GM12878 (cell line): ENCODE data around the gene AGBL5. TPM values are rescaled to one million over a fixed set of nuclear protein-coding genes. Genes with fewer than 3 reads are reported as not detected.

Experiments used
- ATAC-seq: fragments of 200-7000 bp; cut with Tn5 transposase; 3 replicates; pipeline ENCODE4 v1.9.1; 2020; ENCODE audit warnings: mild to moderate bottlenecking, moderate library complexity
- BruUV-seq: library from RNA; stranded (reverse); fragments of 400-500 nt; replicated peaks from 2 replicates; lab custom pipeline; 2021; lab: Mats Ljungman, UMichigan
- CTCF ChIA-PET: fragments of 300-600 bp; sonication (Branson Sonifier 250); formaldehyde crosslinking; extraction: SDS; loops from one replicate; lab custom pipeline; 2021; ENCODE audit warnings: inconsistent platforms; lab: Yijun Ruan, JAX
- POLR2A ChIA-PET: fragments of 350-600 bp; formaldehyde crosslinking; extraction: SDS; loops from one replicate; lab custom pipeline; 2021; ENCODE audit warnings: inconsistent platforms; lab: Charles Lee
- RAD21 ChIA-PET: fragments of 300-600 bp; sonication (Branson Sonifier 250); formaldehyde crosslinking; loops from one replicate; lab custom pipeline; 2023; ENCODE audit warnings: antibody characterized with exemption; ENCODE audit not compliant: unreplicated experiment; lab: Charles Lee
- SMC1A ChIA-PET: fragments of 300-600 bp; sonication (Branson Sonifier 250); formaldehyde crosslinking; loops from one replicate; lab custom pipeline; 2023; ENCODE audit not compliant: unreplicated experiment, uncharacterized antibody; lab: Charles Lee
- DNase-seq: peaks from one replicate; pipeline ENCODE4 v3.0.0-alpha.2; 2011; ENCODE audit warnings: low read depth, low spot score
- FAIRE-seq: peaks from 3 replicates; lab custom pipeline; 2011; peaks lifted over from hg19 to GRCh38; lab: Jason Lieb, UNC
- H2AFZ ChIP-seq: 2 replicates; pipeline ENCODE4 v1.6.0; 2011; ENCODE audit warnings: low read depth, low read length, control low read depth; ENCODE audit not compliant: control insufficient read depth
- H3K27ac ChIP-seq: 2 replicates; pipeline ENCODE4 v1.5.1; 2011; ENCODE audit warnings: control low read depth; ENCODE audit not compliant: control insufficient read depth, insufficient read depth
- H3K27me3 ChIP-seq, 2 experiments: replicated peaks in 1 of 2; 2 replicates each; pipeline versions ENCODE4 v1.6.0 to v1.6.1; 2011; ENCODE audit warnings: low read length in 1 of 2; ENCODE audit not compliant: control insufficient read depth in 2 of 2, insufficient read depth in 2 of 2
- H3K36me3 ChIP-seq, 2 experiments: 2 replicates each; pipeline ENCODE4 v1.5.1; 2011; ENCODE audit warnings: low read length in 1 of 2; ENCODE audit not compliant: control insufficient read depth in 2 of 2, insufficient read depth in 2 of 2
- H3K4me1 ChIP-seq: 2 replicates; pipeline ENCODE4 v1.6.1; 2011; ENCODE audit warnings: mild to moderate bottlenecking, low read length, moderate library complexity, mixed read lengths; ENCODE audit not compliant: control insufficient read depth, insufficient read depth
- H3K4me2 ChIP-seq: 2 replicates; pipeline ENCODE4 v1.6.0; 2011; ENCODE audit warnings: control low read depth; ENCODE audit not compliant: control insufficient read depth, insufficient read depth
- H3K4me3 ChIP-seq: fragments of 200-600 bp; sonication (generic); 2 replicates; pipeline ENCODE4 v1.5.1; 2016
- H3K79me2 ChIP-seq: 2 replicates; pipeline ENCODE4 v1.6.0; 2011; ENCODE audit warnings: low read length; ENCODE audit not compliant: control insufficient read depth, insufficient read depth
- H3K9ac ChIP-seq: 2 replicates; pipeline ENCODE4 v1.8.0; 2011; ENCODE audit warnings: low read length, control low read depth, mixed read lengths; ENCODE audit not compliant: control insufficient read depth, insufficient read depth
- H3K9me3 ChIP-seq: replicated peaks from 3 replicates; pipeline ENCODE4 v1.5.1; 2011; ENCODE audit warnings: mild to moderate bottlenecking, low read length; ENCODE audit not compliant: control insufficient read depth, insufficient read depth
- H4K20me1 ChIP-seq: 2 replicates; pipeline ENCODE4 v1.6.0; 2011; ENCODE audit not compliant: control insufficient read depth, insufficient read depth
- MEF2A ChIP-seq: IDR thresholded peaks from 2 replicates; pipeline ENCODE4 v1.6.1; 2011; ENCODE audit warnings: low read depth, mild to moderate bottlenecking, low read length, moderate library complexity; ENCODE audit not compliant: insufficient read depth
- STAT3 ChIP-seq: IDR thresholded peaks from 2 replicates; pipeline ENCODE4 v1.6.1; 2011; ENCODE audit warnings: low read depth, low read length, improper control_type of control experiment
- WGBS: methylation state at CpG from one replicate; pipeline ENCODE4 v1.1.6; 2016; ENCODE audit warnings: low lambda C conversion rate; ENCODE audit not compliant: insufficient replicate concordance, insufficient coverage; ENCODE audit errors: missing lambda C conversion rate; 5-methylcytosine and 5-hydroxymethylcytosine counted together
- in situ Hi-C: fragments of 300-500 bp; cut with MboI; formaldehyde crosslinking; loops from 9 replicates; pipeline ENCODE4 v1.14.3; 2018; ENCODE audit warnings: mixed read lengths
- intact Hi-C: fragments of 100-400 bp; cut with micrococcal nuclease; formaldehyde crosslinking; loops from one replicate; pipeline ENCODE4 v1.14.2; 2022; ENCODE audit not compliant: unreplicated experiment
- polyA plus RNA-seq, 11 experiments: library from polyadenylated mRNA; depleted of rRNA in 4 of 11; unstranded in 6 of 11; stranded (reverse) in 5 of 11; fragments of >200 nt; fragmentation: Nextera tagmentation in 4 of 11; fragmentation: Illumina TruSeq in 1 of 11; extraction: Ambion mirVana in 4 of 11; extraction: Trizol in 1 of 11; gene quantifications; 1 replicate in 1 of 11; 2 replicates in 10 of 11; pipeline versions ENCODE4 v1.2.1 to v1.2.3, GENCODE V29; 2011 to 2016; ENCODE audit warnings: inconsistent platforms in 2 of 11, missing spikeins in 2 of 11, low read depth in 1 of 11
- total RNA-seq, 4 experiments: library from RNA; depleted of rRNA in 3 of 4; stranded (reverse); fragments of >200 nt in 3 of 4; fragmentation: Illumina TruSeq in 1 of 4; extraction: Trizol in 1 of 4; gene quantifications; 2 replicates each; pipeline versions ENCODE4 v1.2.1 to v1.2.3, GENCODE V29; 2013 to 2021

AGBL5 gene
- total and polyA plus RNA-seq, 10 of the 15 experiments (the other 5 are each of a cell fraction or from before 2014, with no cell fraction given): 1.9 to 28.5 (median 19.5) TPM

DNA sequence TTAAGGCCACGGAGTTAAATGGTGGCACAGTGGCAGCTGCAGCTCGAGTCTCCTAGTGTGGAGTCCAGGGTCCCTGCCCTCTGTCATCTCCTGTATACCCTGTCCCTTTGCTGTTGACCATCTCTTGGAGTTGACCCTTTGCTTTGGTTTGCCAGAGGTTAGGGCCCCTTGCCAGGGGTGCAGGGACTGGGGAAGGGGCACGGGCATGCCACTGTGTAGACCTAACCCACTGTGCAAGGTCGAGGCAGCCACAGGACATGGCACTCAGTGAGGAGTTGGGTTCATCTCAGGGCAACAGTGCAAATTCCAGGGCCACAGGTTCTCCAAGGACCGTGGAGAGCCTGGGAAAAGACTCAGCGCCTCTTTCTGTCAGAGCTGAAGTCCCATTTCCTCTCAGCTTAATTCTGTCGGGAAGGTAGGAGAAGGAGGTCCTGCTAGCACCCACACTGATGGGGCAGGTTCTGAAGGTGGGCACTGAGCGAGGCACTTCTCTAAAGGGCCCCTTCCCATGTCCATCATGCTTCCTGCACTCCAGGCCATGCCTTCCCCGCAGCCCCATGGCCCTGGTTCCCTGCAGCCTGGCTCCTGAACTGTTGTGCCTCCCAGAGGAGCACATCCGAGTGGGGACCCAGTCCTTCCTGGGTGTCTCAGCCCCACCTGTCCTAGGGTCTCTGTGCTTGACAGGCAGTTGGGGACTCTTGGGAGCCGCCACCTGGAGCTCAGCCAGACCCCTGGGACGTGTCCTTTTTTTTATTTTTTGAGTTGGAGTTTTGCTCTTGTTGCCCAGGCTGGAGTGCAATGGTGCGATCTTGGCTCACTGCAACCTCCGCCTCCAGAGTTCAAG lies 37.9 kb downstream of the AGBL5 start:
- H3K36me3 ChIP-seq: no peaks in the 10 kb centered on the region
- H3K27me3 ChIP-seq: no peaks in the 10 kb centered on the region
- H3K9me3 ChIP-seq: no peaks in the 10 kb centered on the region
- RAD21 ChIA-PET: interaction anchor here (1.2 kb wide), 2 partner anchors 102 to 130 kb away, joined by 3 read pairs; no protein-coding TSS in a partner anchor
- ATAC-seq: no peak
- no peaks in the 10 kb centered on the region for H4K20me1 ChIP-seq
- H3K27ac ChIP-seq: no peak overlapping the region
- intact Hi-C loops (no loop called here), in situ Hi-C loops (loop anchor here (10.0 kb wide), 1 partner anchor 125 kb away; no protein-coding TSS in a partner anchor)
- H3K4me3 ChIP-seq: no peak overlapping the region
- WGBS: 61% methylated on average over 14 of the region's 14 CpGs
- CTCF ChIA-PET: interaction anchor here (2.1 kb wide), 1 partner anchor 80 kb away, joined by 6 read pairs; no protein-coding TSS in a partner anchor
- no TSS peak for BruUV-seq
- no peak overlapping the region for H2AFZ ChIP-seq
- H3K4me1 ChIP-seq: peaks cover 11% of the 10 kb centered on the region; the same call in 1 of the 2 replicates
- H3K9ac ChIP-seq: no peak overlapping the region
- DNase-seq: no peak
- TF ChIP-seq MEF2A (no peak), STAT3 (no peak)
- POLR2A ChIA-PET: interaction anchor here (0.6 to 0.7 kb wide), 2 partner anchors 122 to 183 kb away, joined by 3 to 8 read pairs; no protein-coding TSS in a partner anchor
- H3K4me2 ChIP-seq: no peak overlapping the region
- SMC1A ChIA-PET: interaction anchor here (1.1 kb wide), 1 partner anchor 46 kb away, joined by 3 read pairs; no protein-coding TSS in a partner anchor
- no peak for FAIRE-seq
- no peaks in the 10 kb centered on the region for H3K79me2 ChIP-seq
